ENCODE measurements around the gene VMAC. TPM values are rescaled to one million over a fixed set of nuclear protein-coding genes. Genes with fewer than 3 reads are reported as not detected.

Gene VMAC
- total RNA-seq, 1 donor from 2014 or later, result 13.3 TPM

GRCh38 chr19:5915782-5916165, 11.1 kb downstream of the VMAC start:
- H3K9me3 Mint-ChIP-seq, result no peaks in the 10 kb centered on the region
- ChIA-PET POLR2A (no interaction called here), CTCF (no interaction called here)
- no peaks in the 10 kb centered on the region for H3K27me3 Mint-ChIP-seq
- ATAC-seq (ENCODE audit: low read depth), result no peak
- TF ChIP-seq, protein P1, sequence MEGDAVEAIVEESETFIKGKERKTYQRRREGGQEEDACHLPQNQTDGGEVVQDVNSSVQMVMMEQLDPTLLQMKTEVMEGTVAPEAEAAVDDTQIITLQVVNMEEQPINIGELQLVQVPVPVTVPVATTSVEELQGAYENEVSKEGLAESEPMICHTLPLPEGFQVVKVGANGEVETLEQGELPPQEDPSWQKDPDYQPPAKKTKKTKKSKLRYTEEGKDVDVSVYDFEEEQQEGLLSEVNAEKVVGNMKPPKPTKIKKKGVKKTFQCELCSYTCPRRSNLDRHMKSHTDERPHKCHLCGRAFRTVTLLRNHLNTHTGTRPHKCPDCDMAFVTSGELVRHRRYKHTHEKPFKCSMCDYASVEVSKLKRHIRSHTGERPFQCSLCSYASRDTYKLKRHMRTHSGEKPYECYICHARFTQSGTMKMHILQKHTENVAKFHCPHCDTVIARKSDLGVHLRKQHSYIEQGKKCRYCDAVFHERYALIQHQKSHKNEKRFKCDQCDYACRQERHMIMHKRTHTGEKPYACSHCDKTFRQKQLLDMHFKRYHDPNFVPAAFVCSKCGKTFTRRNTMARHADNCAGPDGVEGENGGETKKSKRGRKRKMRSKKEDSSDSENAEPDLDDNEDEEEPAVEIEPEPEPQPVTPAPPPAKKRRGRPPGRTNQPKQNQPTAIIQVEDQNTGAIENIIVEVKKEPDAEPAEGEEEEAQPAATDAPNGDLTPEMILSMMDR (IDR thresholded peaks at IDR 0.05), result no peak
- H3K4me1 Mint-ChIP-seq, result no peaks in the 10 kb centered on the region
- intact Hi-C loops (cut with micrococcal nuclease), result no loop called here
- no peak overlapping the region for H3K27ac Mint-ChIP-seq
- no peak for DNase-seq
- H3K36me3 Mint-ChIP-seq (ENCODE audit: low read depth), result peaks cover 53% of the 10 kb centered on the region
- no peak overlapping the region for H3K4me3 Mint-ChIP-seq

GRCh38 chr19:5916181-5916708, 11.6 kb downstream of the VMAC start:
- ATAC-seq (ENCODE audit: low read depth) (no peak), DNase-seq (no peak)
- Mint-ChIP-seq H3K9me3 (no peaks in the 10 kb centered on the region), H3K4me3 (no peak overlapping the region), H3K4me1 (no peaks in the 10 kb centered on the region), H3K27me3 (no peaks in the 10 kb centered on the region), H3K36me3 (ENCODE audit: low read depth) (peaks cover 56% of the 10 kb centered on the region), H3K27ac (no peak overlapping the region)
- ChIA-PET CTCF (no interaction called here), POLR2A (no interaction called here)
- intact Hi-C loops (cut with micrococcal nuclease), result no loop called here
- TF ChIP-seq, protein P1 (IDR thresholded peaks at IDR 0.05), result no peak

DNA sequence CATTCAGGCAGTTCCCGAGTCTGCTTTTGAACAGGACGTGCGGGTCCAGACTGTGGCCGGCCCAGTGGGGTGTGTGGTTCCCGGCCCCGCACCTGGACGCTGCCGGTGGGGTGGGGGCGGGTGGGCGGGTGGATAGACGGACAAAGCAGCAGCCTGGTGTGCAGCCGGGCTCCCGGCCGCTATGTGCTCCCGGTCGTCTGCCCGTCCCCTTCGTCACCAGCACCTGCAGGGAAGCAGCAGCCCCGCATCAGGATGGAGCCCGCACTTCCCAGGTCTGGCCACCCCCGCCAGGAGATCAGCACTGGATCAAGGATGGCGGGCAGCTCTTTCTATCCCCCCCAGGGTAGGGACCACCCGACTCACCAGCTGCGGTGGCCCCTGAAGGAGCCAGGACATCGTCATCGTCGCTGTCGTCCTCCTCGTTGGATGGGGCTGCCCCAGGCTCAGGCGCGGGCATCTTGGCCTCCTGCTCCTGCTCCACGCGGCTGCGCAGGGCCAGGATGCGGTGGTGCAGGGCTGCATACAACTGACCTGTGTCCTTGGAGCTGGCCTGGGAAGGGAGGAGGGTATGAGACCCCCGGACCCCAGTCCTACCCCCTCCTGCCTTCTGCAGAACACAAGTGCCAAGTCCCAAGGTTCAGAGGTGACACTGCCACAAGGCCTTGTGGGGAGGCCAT, 12.9 kb downstream of the VMAC start:
- peaks cover 68% of the 10 kb centered on the region for H3K36me3 Mint-ChIP-seq (ENCODE audit: low read depth)
- intact Hi-C loops (cut with micrococcal nuclease), result no loop called here
- H3K4me1 Mint-ChIP-seq, result no peaks in the 10 kb centered on the region
- no peak overlapping the region for H3K27ac Mint-ChIP-seq
- H3K4me3 Mint-ChIP-seq, result no peak overlapping the region
- ATAC-seq (ENCODE audit: low read depth), result no peak
- H3K9me3 Mint-ChIP-seq, result no peaks in the 10 kb centered on the region
- TF ChIP-seq, protein P1 (IDR thresholded peaks at IDR 0.05), result no peak
- POLR2A ChIA-PET, result no interaction called here
- DNase-seq, result no peak
- CTCF ChIA-PET, result no interaction called here
- no peaks in the 10 kb centered on the region for H3K27me3 Mint-ChIP-seq

GRCh38 chr19:5918463-5919079, 13.9 kb downstream of the VMAC start:
- DNase-seq (no peak), ATAC-seq (ENCODE audit: low read depth) (no peak)
- peaks cover 74% of the 10 kb centered on the region for H3K36me3 Mint-ChIP-seq (ENCODE audit: low read depth)
- H3K9me3 Mint-ChIP-seq, result no peaks in the 10 kb centered on the region
- H3K4me3 Mint-ChIP-seq, result no peak overlapping the region
- intact Hi-C loops (cut with micrococcal nuclease), result no loop called here
- CTCF ChIA-PET, result no interaction called here
- H3K27ac Mint-ChIP-seq, result no peak overlapping the region
- H3K4me1 Mint-ChIP-seq, result no peaks in the 10 kb centered on the region
- TF ChIP-seq, protein P1 (IDR thresholded peaks at IDR 0.05), result no peak
- no peaks in the 10 kb centered on the region for H3K27me3 Mint-ChIP-seq
- POLR2A ChIA-PET, result no interaction called here

GRCh38 chr19:5921516-5922160, 17.0 kb downstream of the VMAC start:
- no peaks in the 10 kb centered on the region for H3K9me3 Mint-ChIP-seq
- peaks cover 87% of the 10 kb centered on the region for H3K36me3 Mint-ChIP-seq (ENCODE audit: low read depth)
- DNase-seq (no peak), ATAC-seq (ENCODE audit: low read depth) (no peak)
- H3K4me3 Mint-ChIP-seq, result no peak overlapping the region
- TF ChIP-seq, protein P1 (IDR thresholded peaks at IDR 0.05), result no peak
- POLR2A ChIA-PET, result no interaction called here
- H3K27ac Mint-ChIP-seq, result no peak overlapping the region
- CTCF ChIA-PET, result no interaction called here
- no peaks in the 10 kb centered on the region for H3K4me1 Mint-ChIP-seq
- intact Hi-C loops (cut with micrococcal nuclease), result no loop called here
- H3K27me3 Mint-ChIP-seq, result no peaks in the 10 kb centered on the region

Data from activated B cell treated with CpG ODN at 0.5 μM for 24 hours (primary cell).